Mucosa of gallbladder (tissue), 1 donor: ENCODE results near the gene TNFRSF4. TPM values are rescaled to one million over a fixed set of nuclear protein-coding genes. Genes with fewer than 3 reads are reported as not detected.
"Not testable (repeated sequence)": the region's sequence is repeated elsewhere in the genome, so short reads cannot be mapped to it uniquely, and the experiment has no call there.

ENCODE experiments used
- DNase-seq: peaks from one replicate; pipeline ENCODE4 v3.0.0-alpha.2; 2020; ENCODE audit warnings: low spot score
- total RNA-seq: library from RNA; stranded (reverse); gene quantifications from one replicate; pipeline ENCODE4 v1.2.1, GENCODE V29; 2021
- donor health status: DM: no; HTN: no; CAD: no.

The TNFRSF4 gene
- total RNA-seq, 1 donor from 2014 or later: 2.6 TPM

- no peak for DNase-seq
These were observed 31.3 kb downstream of the TNFRSF4 start for GRCh38 chr1:1182491-1183220.

DNA sequence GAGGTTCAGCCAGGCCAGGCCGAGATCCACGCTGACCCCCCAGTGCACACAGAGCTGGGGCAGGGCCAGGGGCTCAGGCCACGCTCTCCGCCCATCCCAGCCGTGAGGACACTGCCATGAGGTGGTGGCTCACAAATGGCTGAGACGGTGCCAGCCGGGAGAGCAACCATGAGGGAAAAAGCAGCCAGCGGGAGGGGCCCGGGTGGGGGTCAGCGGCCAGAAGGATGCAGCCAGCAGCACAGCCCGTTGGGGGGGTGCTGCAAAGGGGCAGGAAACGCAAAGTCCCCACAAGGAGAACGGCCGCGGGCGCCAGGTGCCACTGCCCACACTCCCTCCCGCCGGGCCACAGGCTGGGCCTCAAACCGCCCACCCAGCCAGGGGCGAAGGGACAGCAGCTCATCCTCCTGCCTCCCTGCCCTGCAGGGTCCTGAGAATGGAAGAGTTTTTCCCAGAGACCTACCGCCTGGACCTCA, 32.0 kb downstream of the TNFRSF4 start:
- DNase-seq: no peak

DNA sequence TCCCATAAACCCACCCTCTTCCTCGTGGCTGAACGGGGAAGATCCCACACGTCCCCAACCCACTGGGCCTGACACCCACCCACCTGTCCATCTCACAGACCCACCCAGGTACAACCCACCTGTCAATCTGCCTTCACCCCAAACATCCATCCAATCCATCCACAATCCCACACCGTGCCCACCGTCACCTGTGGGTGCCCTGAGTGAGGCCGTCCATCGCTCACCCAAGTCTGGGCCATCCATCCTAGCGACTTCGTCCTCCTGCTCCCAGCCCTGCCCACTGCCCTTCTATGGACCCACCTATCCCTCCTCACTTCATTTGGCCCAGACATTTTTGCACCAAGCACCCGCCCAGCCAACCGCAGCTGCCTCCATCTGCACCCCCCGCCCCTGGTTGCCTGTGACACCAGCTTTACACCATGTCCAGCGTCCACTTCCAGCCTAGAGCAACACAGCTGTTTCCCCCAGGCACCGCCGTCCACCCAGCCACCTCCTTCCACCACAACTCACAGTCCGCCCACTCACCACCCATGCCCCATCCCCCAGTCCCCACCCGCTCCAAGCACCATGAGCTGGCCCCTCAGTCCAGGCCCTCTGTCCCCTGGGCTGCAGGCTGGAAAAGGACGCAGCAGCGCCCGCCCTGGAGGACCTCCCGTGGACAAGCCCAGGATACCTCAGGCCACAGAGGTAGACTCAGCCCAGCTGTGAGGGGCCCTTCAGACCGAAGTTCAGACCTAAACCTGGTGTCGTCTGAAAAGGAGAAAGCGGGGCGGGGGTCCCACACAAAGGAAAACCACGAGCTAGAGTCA, 32.6 kb downstream of the TNFRSF4 start:
- no peak for DNase-seq

- DNase-seq: no peak
These were observed 33.7 kb downstream of the TNFRSF4 start for GRCh38 chr1:1179983-1180861.

DNA sequence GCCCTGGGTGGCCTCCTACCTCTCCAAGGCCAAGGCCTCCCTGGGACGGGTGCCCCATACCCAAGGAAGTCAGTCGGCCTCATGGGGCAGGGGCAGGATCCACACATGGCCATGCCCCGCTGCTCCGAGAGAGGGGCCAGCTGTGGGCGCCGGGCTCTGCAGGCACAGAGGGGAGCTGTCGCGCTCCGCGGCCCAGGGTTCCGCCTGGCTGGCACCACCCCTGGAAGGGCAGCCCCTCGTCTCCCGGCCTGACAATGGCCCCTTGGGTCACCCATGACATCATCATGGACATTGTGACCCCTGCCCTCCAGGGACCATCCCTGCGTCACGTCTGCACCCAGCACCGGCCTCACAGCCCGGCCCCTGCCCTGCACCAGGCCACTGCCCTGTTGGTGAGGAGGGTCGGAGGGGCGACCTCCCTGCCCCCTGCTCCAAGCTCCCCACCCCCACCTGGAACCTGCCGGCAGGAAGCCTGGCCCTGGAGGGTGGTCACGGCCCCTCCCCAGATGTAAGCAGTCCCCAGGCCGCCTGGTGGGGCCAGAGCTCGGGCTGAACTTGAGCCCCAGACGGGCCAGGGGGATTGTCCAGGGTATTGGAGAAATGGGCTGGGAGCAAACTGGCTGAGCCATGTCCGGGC, 34.5 kb downstream of the TNFRSF4 start:
- no peak for DNase-seq

GRCh38 chr1:1178794-1179331, 35.1 kb downstream of the TNFRSF4 start:
- DNase-seq: no peak

GRCh38 chr1:1177452-1178206, 36.3 kb downstream of the TNFRSF4 start:
- DNase-seq: no peak

GRCh38 chr1:1176931-1177330, 37.0 kb downstream of the TNFRSF4 start:
- no peak for DNase-seq

- DNase-seq: not testable (repeated sequence)
These were observed 37.7 kb downstream of the TNFRSF4 start for GRCh38 chr1:1176063-1176761.

GRCh38 chr1:1175221-1176062, 38.5 kb downstream of the TNFRSF4 start:
- DNase-seq: no peak

GRCh38 chr1:1173793-1174415, 40.0 kb downstream of the TNFRSF4 start, which contains the start of gene TTLL10:
TTLL10 (plus strand) TSS chr1:1173880; CDS start chr1:1179216, 5,336 bp downstream.
- DNase-seq: no peak

- DNase-seq: no peak
These were observed 40.7 kb downstream of the TNFRSF4 start for GRCh38 chr1:1173061-1173792.

- no peak for DNase-seq
These were observed 42.2 kb downstream of the TNFRSF4 start for GRCh38 chr1:1171546-1172340.

DNA sequence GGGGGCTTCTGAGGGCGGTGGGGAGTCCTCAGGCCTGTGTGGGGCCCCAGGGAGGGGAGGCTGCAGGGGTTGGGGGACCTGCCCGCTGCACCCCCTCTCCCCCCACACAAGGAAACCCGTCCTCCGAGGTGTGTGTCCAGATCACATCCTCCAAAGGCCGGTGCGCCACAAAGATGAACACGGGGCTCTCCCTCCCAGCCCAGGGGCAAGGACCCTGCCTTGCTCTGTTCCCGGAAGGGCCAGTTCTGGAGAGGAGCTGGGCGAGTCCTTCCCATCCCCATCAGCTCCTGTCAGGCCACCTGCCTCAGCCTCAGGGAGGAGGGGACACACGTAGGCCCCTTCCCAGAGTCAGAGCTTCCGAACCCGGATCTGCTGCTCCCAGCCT, 42.8 kb downstream of the TNFRSF4 start:
- no peak for DNase-seq

DNA sequence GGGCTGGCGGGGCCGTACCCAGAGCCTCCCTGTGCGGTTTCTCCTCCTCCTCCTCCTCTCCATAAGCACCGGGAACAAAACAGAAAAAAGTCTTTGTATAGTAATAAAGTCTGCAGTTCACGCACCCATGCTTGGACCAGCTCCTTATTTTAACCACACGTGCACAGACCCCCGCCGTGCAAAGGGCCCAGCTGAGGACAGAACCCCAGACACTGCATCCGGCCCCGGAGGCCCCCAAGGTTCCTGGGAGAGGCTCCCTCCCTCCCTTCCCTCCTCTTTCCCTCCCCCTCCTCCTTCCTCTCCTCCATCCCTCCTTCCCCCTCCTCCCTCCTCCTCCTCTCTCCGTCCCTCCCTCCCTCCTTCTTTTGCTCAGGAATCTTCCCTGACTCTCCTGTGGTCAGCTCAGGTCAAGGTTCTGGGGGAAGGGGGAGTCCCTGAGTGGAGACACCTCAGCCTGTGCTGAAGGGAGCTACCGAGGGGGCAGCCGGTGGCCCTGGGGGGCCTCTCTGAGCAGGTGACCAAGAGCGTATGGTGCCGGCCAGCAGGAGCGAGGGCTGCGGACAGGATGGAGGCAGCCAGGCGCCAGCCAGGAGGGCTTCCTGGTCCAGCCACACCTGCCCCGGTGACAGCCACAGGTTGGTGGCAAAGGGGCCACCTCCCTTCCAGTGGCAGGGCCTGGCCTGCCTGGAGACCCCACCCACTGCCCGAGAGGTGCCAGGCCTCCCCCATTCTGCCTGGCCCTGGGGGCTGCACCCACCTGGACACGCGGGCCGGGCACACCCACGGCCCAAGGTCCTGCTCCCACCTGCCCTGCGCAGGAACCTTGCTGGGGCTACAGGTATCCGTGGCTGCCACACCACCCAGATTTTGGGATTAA, 43.5 kb downstream of the TNFRSF4 start:
- DNase-seq: no peak
